Stimulated activated CD8-positive, alpha-beta memory T cell treated with anti-CD3 and anti-CD28 coated beads, Interleukin-4, amount 100 ng/mL, for 24 hours (primary cell): ENCODE data around the gene SLC41A3.
"Not testable (repeated sequence)": the region's sequence is repeated elsewhere in the genome, so short reads cannot be mapped to it uniquely, and the experiment has no call there.

Source experiments
- DNase-seq: peaks from one replicate; pipeline ENCODE4 v3.0.0-alpha.2; 2020; ENCODE audit warnings: low read depth

The SLC41A3 gene

GRCh38 chr3:126106336-126107202, 22.6 kb upstream of the SLC41A3 start:
- DNase-seq = no peak

DNA sequence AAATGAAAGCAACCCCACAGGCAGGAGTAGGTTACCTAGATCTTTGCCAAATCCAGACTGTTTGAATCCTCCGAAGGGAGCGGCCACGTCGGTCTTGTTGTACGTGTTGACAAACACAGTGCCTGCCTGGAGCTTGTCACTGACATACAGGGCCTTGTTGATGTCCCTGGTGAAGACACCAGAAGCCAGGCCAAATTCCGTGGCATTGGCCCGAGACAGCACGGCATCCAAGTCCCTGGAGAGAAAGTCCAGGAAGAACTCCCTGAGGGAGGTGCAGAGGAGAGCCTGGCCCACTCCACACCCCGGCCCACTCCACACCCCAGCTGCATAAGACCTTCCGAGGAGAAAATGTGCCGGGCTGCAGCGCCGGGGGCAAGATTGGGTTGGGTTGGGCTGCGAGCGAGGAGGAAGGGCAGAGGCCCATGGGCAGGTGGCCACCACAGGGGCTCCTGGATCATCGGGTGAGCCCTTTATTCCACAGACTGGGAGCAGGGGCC, 21.8 kb upstream of the SLC41A3 start:
- DNase-seq = no peak

DNA sequence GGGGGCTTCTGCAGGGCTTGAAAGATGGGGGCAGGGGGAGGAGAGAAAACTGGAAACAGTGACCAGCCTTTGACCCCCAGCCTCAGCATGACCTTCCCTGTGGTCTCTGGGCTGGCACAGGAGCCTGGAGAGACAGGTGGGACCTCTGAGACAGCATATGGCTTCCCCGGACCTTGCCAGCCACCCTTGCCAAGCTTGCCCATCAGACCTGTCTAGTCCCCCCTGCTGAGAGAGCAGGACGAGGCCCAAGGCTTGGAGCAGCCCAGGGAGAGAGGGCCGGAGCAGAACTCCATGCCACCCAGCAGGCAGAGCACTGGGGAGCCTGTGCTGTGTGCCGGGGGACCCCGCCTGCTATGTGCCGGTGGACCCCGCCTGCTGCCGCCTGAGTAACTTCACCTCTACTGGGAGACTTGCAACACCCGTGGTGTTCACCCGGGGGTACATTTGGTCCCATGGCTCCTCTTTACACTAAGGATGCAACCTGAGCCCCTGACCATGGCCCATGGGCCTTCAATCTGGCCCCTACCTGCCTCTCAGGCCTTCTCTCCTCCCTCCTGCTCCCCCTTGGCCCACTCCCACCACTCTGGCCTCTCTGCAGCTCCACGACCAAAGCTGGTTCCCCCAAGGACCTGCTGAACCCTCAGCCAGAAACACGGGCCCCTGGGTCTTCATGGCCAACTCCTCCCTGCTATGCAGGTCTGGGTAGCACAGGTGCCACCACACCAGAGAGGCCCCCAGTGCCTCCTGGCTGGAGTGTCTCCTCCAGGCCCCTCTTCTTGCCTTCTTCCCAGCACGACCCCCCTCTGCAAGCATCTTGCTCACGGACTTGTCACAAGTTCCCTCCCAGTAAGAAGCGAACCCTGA, 21.1 kb upstream of the SLC41A3 start:
- no peak for DNase-seq

DNA sequence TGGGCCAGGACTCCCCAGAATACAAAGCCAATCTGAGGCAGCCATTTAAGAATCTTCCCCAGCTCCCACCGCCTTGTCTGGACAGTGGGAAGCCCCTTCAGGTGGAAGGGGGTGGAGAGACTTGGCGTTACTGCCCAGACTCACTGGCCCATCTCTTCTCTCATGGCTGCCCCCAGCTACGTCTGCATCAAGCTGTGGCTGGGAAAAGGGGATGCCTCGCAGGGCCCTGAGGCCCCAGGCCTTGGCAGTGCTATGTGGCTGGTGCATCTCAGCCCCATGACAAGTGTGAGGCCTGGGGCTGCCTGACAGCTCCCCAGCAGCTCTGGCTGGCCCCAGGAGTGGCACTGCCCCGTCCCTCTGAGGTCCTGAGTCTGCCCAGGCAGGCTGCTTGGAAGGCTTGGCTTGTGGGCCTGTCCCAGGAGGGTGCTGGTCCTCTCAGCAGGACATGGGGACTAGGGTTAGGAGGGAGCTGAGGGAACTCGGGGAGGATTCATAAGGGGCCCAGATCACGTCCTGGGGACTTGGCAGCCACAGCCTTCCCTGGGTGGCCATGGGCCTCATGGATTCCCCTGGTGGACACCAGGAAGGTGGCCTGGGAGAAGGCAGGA, 20.2 kb upstream of the SLC41A3 start:
- no peak for DNase-seq

- no peak for DNase-seq
These were observed 19.4 kb upstream of the SLC41A3 start for GRCh38 chr3:126103121-126104027.

GRCh38 chr3:126102530-126102951, 18.6 kb upstream of the SLC41A3 start:
- no peak for DNase-seq

GRCh38 chr3:126102011-126102410, 18.1 kb upstream of the SLC41A3 start:
- no peak for DNase-seq

DNA sequence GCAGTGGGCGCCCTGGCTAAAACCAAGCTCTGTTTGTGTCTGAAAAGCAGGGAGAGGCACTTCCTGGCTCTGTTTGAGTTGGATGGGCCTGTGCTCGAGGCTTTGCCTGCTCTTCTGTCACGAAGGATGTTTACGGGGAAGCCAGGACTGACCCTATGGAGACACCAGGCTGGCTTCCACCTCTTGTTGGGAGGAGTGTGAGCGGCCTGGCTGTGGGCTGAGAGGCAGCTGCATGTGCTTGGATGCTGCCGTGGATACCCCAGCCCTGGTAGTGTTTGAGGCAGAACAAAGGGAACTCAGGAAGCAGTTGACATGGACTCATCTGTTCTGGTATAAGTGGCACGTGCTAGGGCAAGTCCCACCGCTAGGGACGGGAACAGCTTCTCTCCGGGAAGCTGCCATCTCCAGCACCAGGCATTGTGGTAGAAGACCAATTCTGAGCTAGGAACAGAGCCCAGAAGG, 17.6 kb upstream of the SLC41A3 start:
- no peak for DNase-seq

DNA sequence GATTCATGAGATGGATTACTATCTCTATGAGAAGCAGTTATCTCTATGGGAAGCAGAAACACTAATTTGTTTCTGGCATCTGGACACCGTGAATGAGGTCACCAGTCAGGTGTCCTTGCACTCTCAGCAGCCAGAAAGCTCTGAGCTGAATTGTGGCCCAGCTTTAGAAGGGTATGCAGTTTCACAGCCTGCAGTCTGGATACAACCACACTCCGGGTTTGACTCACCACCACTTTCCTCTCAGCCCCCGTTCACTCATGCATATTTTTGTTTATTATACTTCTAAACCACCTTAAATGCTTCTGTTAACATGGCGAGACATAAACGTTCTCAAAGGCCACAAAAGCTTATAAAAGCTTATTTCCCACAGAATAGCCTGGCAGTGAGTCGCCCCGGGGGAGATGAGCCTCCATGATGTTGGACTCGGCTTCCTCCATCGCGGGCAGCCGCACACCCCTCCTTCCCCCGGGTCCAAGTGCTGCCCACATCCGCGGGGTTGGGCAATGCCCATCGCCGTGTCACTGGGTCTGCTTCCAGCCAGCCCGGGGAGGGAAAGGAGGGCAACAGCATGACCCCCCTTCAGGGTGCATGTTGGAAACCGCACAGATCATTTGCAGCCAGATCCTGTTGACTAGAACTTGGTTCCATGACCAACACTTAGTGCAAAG, 16.8 kb upstream of the SLC41A3 start:
- DNase-seq = no peak

- DNase-seq = no peak
These were observed 16.3 kb upstream of the SLC41A3 start for GRCh38 chr3:126100269-126100633.

DNA sequence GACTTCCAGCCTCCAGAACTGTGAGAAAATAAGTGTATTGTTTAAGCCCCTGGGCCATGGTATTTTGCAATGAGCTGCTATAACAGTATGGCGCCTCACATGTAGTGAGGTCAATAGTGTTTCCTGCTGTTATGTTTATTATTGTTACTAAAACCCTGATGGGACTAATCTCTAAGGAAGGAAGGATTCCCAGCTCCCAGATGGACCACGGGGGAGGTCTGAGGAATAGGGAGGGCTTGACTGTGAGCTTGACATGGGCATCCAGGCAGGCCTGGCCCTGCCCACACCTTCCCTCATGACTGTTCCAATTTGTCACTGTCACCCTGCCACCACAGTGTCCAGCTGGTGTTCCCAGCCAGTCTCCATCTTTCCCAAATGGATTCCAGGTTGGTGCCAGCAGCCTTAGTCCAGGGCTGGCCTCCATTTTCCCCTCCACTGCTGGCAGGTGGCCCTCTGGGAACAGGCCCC, 14.5 kb upstream of the SLC41A3 start:
- DNase-seq = no peak

DNA sequence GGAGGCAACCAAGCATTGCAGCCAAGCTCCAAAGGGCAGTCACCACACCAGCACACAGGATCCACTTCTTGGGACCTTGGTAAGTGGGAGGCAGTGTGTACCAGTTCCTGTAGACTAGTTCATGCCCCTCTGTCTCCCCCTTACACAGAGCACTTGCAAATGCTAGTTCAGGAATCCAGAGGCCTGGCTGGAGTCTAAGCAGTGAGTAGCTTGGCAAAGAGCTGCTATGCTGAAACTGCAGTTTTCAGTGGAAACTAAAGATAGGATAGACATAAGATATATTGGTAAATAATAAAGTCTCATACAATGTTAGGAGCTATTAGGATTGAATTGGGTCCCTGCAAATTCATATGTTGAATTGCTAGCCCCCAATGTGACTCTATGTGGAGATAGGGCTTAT, 13.9 kb upstream of the SLC41A3 start:
- DNase-seq = no peak

- DNase-seq = not testable (repeated sequence)
These were observed 12.3 kb upstream of the SLC41A3 start for GRCh38 chr3:126096274-126096673.

GRCh38 chr3:126092128-126092527, 8.2 kb upstream of the SLC41A3 start:
- not testable (repeated sequence) for DNase-seq

GRCh38 chr3:126087552-126088175, 3.7 kb upstream of the SLC41A3 start:
- no peak for DNase-seq

DNA sequence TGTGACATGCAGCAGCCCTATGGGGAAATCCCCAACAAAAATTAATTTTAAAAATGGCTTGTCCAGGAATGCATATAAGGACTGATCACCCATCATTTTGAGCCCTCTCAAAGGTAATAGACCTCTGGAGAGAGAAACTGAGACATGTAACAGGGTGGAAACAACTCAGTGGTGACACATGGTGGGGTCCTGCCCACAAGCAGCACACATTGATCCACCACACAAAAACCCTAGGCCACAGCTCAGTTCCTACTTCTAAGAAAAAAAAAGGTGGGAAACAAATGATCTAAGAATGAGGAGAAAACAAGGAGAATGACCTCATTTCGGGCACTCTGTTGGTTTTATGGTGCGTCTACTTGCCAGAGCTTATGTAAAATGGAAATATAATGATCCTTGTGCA, 1.9 kb upstream of the SLC41A3 start:
- no peak for DNase-seq

GRCh38 chr3:126085276-126085675, 1.4 kb upstream of the SLC41A3 start:
- no peak for DNase-seq

DNA sequence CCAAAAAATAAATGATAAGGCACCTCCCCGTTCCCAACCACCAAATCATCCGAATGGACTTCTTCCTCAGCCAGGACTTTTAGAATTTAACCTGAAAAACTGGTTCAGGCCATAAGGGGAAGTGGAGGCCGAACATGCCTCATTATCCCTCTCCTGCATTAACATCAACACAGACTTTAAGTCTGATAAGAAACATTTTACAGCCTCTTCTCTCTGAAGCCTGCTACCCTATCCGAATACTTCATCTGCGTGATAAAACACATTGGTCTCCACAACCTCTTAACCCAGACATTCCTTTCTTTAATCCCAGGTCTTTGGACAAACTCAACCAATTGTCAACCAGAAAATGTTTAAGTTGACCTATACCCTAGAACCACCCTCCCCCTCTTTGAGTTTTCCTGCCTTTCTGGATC, 850 bp upstream of the SLC41A3 start:
- no peak for DNase-seq

DNA sequence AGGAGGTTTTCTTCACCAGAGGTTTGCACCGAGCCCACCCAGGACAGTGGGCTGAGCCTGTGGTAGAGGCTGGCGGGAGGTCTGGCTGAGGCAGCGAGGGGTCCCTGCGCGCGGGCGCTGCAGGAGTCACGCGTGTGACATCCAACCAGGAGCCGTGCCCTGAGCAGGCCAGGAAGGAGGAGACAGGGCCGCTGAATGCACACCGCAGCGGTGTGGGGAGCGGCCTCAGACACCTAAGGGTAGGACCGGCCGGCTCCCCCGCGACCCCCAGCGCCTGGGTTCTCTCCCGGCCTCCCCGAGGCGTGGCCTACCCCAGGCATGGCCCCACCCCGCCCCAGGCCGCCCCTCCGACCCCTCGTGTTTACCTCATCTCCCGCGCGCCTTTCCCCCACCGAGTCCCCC, 412 bp downstream of the SLC41A3 start:
- DNase-seq = no peak

DNA sequence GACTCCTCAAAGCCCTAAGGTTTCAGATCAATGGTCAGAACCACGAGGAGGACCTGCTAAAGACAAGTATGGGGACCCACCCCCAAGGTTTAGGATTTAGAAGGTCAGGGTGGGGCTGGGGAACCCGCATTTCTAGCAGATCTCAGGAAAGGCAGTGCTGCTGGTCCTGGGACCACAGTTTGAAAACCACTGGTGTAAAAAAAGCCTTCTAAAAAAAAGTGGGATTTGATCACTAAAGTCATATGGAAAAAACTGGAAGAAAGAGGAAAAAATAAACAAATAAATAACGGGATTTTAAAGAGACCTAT, 832 bp downstream of the SLC41A3 start:
- DNase-seq = no peak
